Activated CD8-positive, alpha-beta memory T cell treated with anti-CD3 and anti-CD28 coated beads, Interleukin-2, amount 10 ng/mL, durations not matched to agents 7 days and 5 days (primary cell): ENCODE measurements around the gene PPP3CA. TPM values are rescaled to one million over a fixed set of nuclear protein-coding genes. Genes with fewer than 3 reads are reported as not detected.
"Not testable (repeated sequence)": the region's sequence is repeated elsewhere in the genome, so short reads cannot be mapped to it uniquely, and the experiment has no call there.

Experiments used
- ATAC-seq: fragments of 150-1000 bp; cut with Tn5 transposase; one replicate; pipeline ENCODE4 v1.10.0; 2021; ENCODE audit warnings: moderate library complexity
- CTCF ChIA-PET: fragments of 350-600 bp; sonication (Branson Sonifier 250); formaldehyde crosslinking; loops from one replicate; lab custom pipeline; 2021; ENCODE audit warnings: antibody characterized with exemption; lab: Charles Lee
- DNase-seq: peaks from one replicate; pipeline ENCODE4 v3.0.0-alpha.2; 2020
- H3K27ac Mint-ChIP-seq: one replicate; pipeline ENCODE4 v1.8.0; 2021; ENCODE audit warnings: mild to moderate bottlenecking, mixed read lengths
- H3K27me3 Mint-ChIP-seq: one replicate; pipeline ENCODE4 v1.8.0; 2021; ENCODE audit warnings: mixed read lengths
- H3K36me3 Mint-ChIP-seq: one replicate; pipeline ENCODE4 v1.8.0; 2021; ENCODE audit warnings: mild to moderate bottlenecking, mixed read lengths
- H3K4me1 Mint-ChIP-seq: one replicate; pipeline ENCODE4 v1.8.0; 2021; ENCODE audit warnings: mixed read lengths
- H3K4me3 Mint-ChIP-seq: one replicate; pipeline ENCODE4 v1.8.0; 2021; ENCODE audit warnings: mild to moderate bottlenecking, moderate library complexity, mixed read lengths
- H3K9me3 Mint-ChIP-seq: one replicate; pipeline ENCODE4 v1.8.0; 2022; ENCODE audit warnings: low read depth, mixed read lengths
- total RNA-seq, 2 experiments: library from RNA; stranded (reverse); gene quantifications; one replicate each; pipeline ENCODE4 v1.2.3, GENCODE V29; 2021

Gene PPP3CA
- total RNA-seq, 2 experiments from 2014 or later = 30.4 to 50.9 TPM

DNA sequence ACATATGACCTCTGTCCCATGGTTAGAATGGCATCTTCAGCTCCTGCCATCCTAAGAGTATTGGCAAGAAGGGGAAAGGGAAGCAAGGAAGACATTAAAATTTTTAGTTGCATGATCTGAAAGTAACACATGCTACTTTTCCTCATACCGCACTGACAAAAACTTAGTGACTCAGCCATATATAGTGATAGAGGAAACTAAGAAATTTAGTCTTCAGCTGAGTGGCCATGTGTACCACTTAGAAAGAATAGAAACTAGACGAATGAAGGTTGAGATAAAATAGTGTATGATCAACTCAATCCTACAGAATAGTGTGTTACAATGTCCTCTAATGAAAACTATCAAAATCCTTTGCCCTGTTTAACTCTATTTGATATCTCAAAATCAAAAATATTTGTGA, 164.1 kb downstream of the PPP3CA start:
- Mint-ChIP-seq H3K27ac (no peak overlapping the region), H3K9me3 (peaks cover 10% of the 10 kb centered on the region)
- CTCF ChIA-PET = no interaction called here

DNA sequence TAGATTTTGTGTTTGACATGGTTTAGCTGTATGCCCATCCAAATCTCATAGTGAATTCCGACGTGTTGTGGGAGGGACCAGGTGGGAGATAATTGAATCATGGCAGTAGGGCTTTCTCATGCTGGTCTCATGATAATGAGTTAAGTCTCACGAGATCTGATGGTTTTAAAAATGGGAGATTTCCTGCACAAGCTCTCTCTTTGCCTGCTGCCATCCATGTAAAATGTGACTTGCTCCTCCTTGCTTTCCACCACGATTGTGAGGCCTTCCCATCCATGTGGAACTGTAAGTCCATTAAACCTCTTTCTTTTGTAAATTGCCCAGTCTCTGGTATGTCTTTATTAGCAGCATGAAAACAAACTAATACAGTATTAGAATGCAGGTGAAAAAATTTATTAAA, 164.6 kb downstream of the PPP3CA start:
- H3K4me3 Mint-ChIP-seq, DNase-seq, ATAC-seq, H3K4me1 Mint-ChIP-seq, H3K27me3 Mint-ChIP-seq, CTCF ChIA-PET, H3K9me3 Mint-ChIP-seq, H3K27ac Mint-ChIP-seq: not testable (repeated sequence)
- peaks cover 29% of the 10 kb centered on the region for H3K36me3 Mint-ChIP-seq

More for the DNA sequence above, 164.1 kb downstream of the PPP3CA start:
- H3K36me3 Mint-ChIP-seq = peaks cover 29% of the 10 kb centered on the region
- peaks cover 10% of the 10 kb centered on the region for H3K4me1 Mint-ChIP-seq
- H3K27me3 Mint-ChIP-seq = no peaks in the 10 kb centered on the region
- DNase-seq (no peak), ATAC-seq (no peak)
- no peak overlapping the region for H3K4me3 Mint-ChIP-seq

GRCh38 chr4:101178731-101179130, 168.6 kb downstream of the PPP3CA start:
- CTCF ChIA-PET = no interaction called here
- no peaks in the 10 kb centered on the region for H3K27me3 Mint-ChIP-seq
- no peak for DNase-seq
- no peak overlapping the region for H3K4me3 Mint-ChIP-seq
- H3K36me3 Mint-ChIP-seq = peaks cover 30% of the 10 kb centered on the region
- peaks cover 18% of the 10 kb centered on the region for H3K4me1 Mint-ChIP-seq
- no peak overlapping the region for H3K27ac Mint-ChIP-seq
- no peak for ATAC-seq
- H3K9me3 Mint-ChIP-seq = peaks cover 8% of the 10 kb centered on the region

GRCh38 chr4:101177154-101177553, 170.2 kb downstream of the PPP3CA start:
- CTCF ChIA-PET = interaction anchor here (1.0 kb wide), 1 partner anchor 144 kb away, joined by 3 read pairs; no protein-coding TSS in a partner anchor
- no peak overlapping the region for H3K27ac Mint-ChIP-seq

GRCh38 chr4:101175896-101176676, 171.2 kb downstream of the PPP3CA start:
- peaks cover 13% of the 10 kb centered on the region for H3K36me3 Mint-ChIP-seq
- H3K4me1 Mint-ChIP-seq = peaks cover 17% of the 10 kb centered on the region
- no peak for DNase-seq
- no peaks in the 10 kb centered on the region for H3K9me3 Mint-ChIP-seq
- no peak for ATAC-seq
- no peak overlapping the region for H3K4me3 Mint-ChIP-seq
- H3K27me3 Mint-ChIP-seq = no peaks in the 10 kb centered on the region
- CTCF ChIA-PET = no interaction called here
- H3K27ac Mint-ChIP-seq = no peak overlapping the region

More at GRCh38 chr4:101177154-101177553, 170.2 kb downstream of the PPP3CA start:
- ATAC-seq (no peak), DNase-seq (no peak)
- Mint-ChIP-seq H3K27me3 (no peaks in the 10 kb centered on the region), H3K9me3 (peaks cover 3% of the 10 kb centered on the region), H3K36me3 (peaks cover 18% of the 10 kb centered on the region), H3K4me1 (peaks cover 17% of the 10 kb centered on the region), H3K4me3 (no peak overlapping the region)

DNA sequence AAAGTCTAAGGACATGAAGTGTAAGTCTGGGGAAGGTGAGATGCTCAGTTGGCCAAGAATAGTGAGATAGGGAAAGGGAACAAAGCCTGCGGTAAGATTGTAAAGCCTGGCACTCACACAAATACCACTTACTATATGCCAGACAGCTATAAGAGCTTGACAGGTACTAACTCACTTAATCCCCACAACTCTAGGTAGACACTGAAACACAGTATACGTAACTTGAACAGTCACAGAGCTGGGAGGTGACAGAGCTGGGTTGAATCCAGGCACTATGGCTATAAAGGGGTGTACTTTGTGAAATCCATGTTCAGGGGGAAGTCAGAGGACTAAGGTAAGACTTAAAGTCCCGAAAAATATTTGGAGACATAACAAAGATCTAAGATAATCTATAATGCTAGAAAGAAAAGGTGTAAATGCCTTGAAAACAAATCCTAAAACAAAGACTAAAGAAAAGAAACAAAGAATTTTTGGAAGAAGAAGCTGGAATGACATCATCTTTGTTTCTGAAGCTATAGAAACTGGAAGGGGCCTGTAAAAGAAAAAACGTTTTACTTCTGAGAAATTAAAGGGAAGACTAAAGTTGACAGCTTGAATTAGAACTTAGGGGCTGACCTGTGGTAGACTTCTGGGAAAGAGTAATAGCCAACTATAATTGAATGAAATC, 172.5 kb downstream of the PPP3CA start:
- Mint-ChIP-seq H3K36me3 (peaks cover 9% of the 10 kb centered on the region), H3K27ac (no peak overlapping the region), H3K4me1 (peaks cover 17% of the 10 kb centered on the region), H3K9me3 (no peaks in the 10 kb centered on the region), H3K4me3 (no peak overlapping the region), H3K27me3 (no peaks in the 10 kb centered on the region)
- ATAC-seq (no peak), DNase-seq (no peak)
- CTCF ChIA-PET = interaction anchor here (1.4 to 1.5 kb wide), 2 partner anchors 422 to 556 kb away, joined by 3 to 5 read pairs; no protein-coding TSS in a partner anchor

DNA sequence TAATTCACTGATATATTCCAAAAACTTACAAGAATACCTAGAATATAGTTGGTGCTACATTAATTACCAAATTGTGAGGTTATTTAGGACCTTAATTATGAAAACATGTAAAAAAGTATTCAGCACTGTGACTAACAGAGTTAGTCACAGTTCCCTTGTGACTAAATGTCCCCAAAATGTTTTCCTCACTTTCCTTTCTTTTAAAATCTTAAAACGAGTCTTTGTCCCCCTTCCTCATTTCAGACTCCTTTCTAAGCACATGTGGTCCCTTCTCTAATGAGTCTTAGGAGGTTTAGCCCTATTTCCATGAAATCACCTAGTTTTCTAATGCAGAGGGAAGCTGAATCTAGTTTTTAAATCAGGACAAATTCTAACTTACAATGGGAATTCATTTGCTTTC, 175.0 kb downstream of the PPP3CA start:
- DNase-seq (no peak), ATAC-seq (no peak)
- H3K27me3 Mint-ChIP-seq = no peaks in the 10 kb centered on the region
- H3K4me1 Mint-ChIP-seq = peaks cover 16% of the 10 kb centered on the region
- no peak overlapping the region for H3K4me3 Mint-ChIP-seq
- no peak overlapping the region for H3K27ac Mint-ChIP-seq
- peaks cover 4% of the 10 kb centered on the region for H3K36me3 Mint-ChIP-seq
- no peaks in the 10 kb centered on the region for H3K9me3 Mint-ChIP-seq
- CTCF ChIA-PET = no interaction called here

- peaks cover 11% of the 10 kb centered on the region for H3K4me1 Mint-ChIP-seq
- CTCF ChIA-PET = interaction anchor here (1.6 kb wide), 1 partner anchor 15 kb away, joined by 3 read pairs; no protein-coding TSS in a partner anchor
Observed at GRCh38 chr4:101171747-101172146, 175.6 kb downstream of the PPP3CA start.

DNA sequence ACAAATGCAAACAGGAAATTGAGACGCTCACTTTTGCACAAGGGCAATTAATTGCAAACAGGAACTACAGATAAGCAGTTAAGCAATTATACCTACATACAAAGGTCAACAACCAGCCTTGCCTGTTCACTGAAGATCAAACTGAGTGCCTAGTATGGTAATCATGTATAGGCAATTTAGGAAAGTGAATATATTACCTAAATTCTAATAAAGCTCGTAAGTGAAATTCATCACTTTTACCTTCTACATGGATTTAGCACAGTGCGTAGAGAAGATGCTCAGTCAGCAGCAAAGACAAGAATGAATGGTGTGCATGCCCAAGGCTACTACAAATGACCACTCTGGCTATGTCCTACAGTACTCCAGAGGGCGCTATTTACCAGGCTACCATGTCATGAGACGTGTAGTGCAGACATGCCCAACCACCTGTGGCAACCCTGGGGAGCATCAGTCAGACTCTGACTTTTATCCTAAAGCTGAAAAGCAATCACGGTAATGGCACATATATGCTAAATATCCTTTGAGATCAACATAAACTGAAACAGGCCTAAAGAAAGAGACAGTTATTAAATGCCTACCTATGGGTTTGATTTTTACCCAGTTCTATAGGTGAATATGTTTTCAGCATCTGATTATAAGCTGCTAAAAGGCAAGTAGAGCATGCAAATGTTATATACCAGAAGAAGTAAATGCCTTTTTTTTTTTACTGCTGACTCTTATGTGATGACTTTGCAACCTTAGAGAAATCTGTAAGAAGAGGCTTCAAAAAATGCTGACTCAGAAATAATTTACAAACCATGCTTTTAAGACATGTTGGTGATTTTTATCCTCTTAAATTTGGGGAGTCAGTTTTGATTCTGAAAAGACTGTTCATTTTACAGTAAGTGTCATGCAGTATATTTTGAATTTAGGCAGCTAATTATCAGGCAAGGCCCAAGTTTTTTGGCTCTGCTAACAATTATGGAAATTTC, 178.0 kb downstream of the PPP3CA start:
- CTCF ChIA-PET = interaction anchor here (0.6 to 1.8 kb wide), 9 partner anchors 10 to 562 kb away, joined by 3 to 9 read pairs (median 4); no protein-coding TSS in a partner anchor
- Mint-ChIP-seq H3K36me3 (peaks cover 3% of the 10 kb centered on the region), H3K27me3 (no peaks in the 10 kb centered on the region), H3K4me3 (no peak overlapping the region), H3K4me1 (peaks cover 2% of the 10 kb centered on the region), H3K9me3 (no peaks in the 10 kb centered on the region), H3K27ac (no peak overlapping the region)
- peak; percentile 93 for ATAC-seq
- DNase-seq = peak; percentile 77

More at GRCh38 chr4:101171747-101172146, 175.6 kb downstream of the PPP3CA start:
- Mint-ChIP-seq H3K9me3 (no peaks in the 10 kb centered on the region), H3K27ac (no peak overlapping the region), H3K36me3 (peaks cover 4% of the 10 kb centered on the region), H3K4me3 (no peak overlapping the region), H3K27me3 (no peaks in the 10 kb centered on the region)
- no peak for DNase-seq
- ATAC-seq = no peak

- Mint-ChIP-seq H3K4me3 (no peak overlapping the region), H3K4me1 (peaks cover 2% of the 10 kb centered on the region), H3K36me3 (peaks cover 14% of the 10 kb centered on the region), H3K27ac (no peak overlapping the region), H3K27me3 (no peaks in the 10 kb centered on the region), H3K9me3 (no peaks in the 10 kb centered on the region)
- ATAC-seq (no peak), DNase-seq (no peak)
- CTCF ChIA-PET = no interaction called here
Observed at GRCh38 chr4:101163936-101164335, 183.4 kb downstream of the PPP3CA start.

DNA sequence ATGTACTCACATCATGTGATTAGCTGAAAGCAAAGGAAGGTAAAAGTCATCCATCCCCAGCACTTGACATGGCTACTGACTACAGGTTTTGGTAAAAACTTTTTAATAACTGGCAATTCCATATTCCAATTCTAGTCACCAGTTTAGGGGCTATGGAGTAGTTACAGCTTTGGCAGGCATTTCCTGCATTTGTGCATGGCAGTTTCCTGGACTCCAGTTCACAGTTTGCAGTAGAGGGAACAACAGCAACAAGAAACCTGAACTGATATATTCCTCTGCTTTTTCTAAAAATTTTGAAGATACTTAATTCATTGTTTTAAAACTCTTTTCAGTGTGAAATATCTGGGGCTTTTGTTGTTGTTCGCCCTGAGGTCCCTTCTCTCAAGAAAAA, 184.3 kb downstream of the PPP3CA start:
- ATAC-seq (no peak), DNase-seq (no peak)
- H3K4me1 Mint-ChIP-seq = peaks cover 7% of the 10 kb centered on the region
- no peak overlapping the region for H3K27ac Mint-ChIP-seq
- CTCF ChIA-PET = no interaction called here
- H3K27me3 Mint-ChIP-seq = no peaks in the 10 kb centered on the region
- no peaks in the 10 kb centered on the region for H3K9me3 Mint-ChIP-seq
- peaks cover 14% of the 10 kb centered on the region for H3K36me3 Mint-ChIP-seq
- H3K4me3 Mint-ChIP-seq = no peak overlapping the region

DNA sequence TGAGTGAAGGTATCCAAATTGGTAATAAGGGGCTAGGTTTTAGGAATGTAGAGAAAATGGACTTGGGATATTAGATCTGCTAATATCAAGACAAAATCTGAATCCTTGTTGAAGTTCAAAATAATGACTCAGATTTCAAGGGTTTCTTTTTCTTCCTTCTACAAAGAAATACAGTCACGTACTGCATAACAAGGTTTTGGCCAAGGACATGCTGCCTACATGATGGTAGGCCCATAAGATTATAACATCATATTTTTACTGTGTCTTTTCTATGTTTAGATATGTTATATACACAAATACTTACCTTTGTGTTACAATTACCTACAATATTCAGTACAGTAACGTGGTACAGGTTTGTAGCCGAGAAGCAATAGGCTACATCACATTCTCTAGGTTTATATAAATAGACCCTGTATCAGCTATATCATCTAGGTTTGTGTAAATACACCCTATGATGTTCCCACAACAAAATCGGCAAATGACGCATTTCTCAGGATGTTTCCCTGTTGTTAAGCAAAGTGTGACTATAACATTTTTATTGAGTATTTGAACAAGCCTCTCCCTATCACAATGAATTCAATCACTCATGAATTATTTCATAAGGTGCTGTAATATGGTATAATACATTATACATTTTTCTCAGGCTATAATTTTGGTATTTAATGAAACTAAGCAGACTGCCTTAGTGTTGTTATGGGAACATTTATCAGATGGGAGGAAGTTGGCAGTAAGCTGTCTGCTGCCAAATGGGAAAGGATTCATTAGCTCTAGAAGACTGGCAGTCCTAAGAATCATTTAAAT, 186.3 kb downstream of the PPP3CA start:
- no peaks in the 10 kb centered on the region for H3K9me3 Mint-ChIP-seq

More for the DNA sequence above, 186.3 kb downstream of the PPP3CA start:
- Mint-ChIP-seq H3K27me3 (no peaks in the 10 kb centered on the region), H3K36me3 (peaks cover 14% of the 10 kb centered on the region), H3K4me1 (peaks cover 24% of the 10 kb centered on the region), H3K27ac (no peak overlapping the region), H3K4me3 (no peak overlapping the region)
- no peak for DNase-seq
- no peak for ATAC-seq
- CTCF ChIA-PET = no interaction called here
